Fibroblast of lung (primary cell): ENCODE measurements around the gene CPN1. TPM values are rescaled to one million over a fixed set of nuclear protein-coding genes. Genes with fewer than 3 reads are reported as not detected.
"Not testable (repeated sequence)": the region's sequence is repeated elsewhere in the genome, so short reads cannot be mapped to it uniquely, and the experiment has no call there.

Experiments
- DNase-seq, 2 donors: peaks; one replicate each; pipeline versions ENCODE4 v3.0.0 to v3.0.0-alpha.2; 2010; ENCODE audit warnings: low read depth in 2 of 2
- H2AFZ ChIP-seq: 2 replicates; pipeline ENCODE4 v1.5.1; 2012; ENCODE audit warnings: low read length, control low read depth, inconsistent platforms
- H3K27ac ChIP-seq: 2 replicates; pipeline ENCODE4 v1.5.1; 2011; ENCODE audit warnings: low read length, control low read depth; ENCODE audit not compliant: insufficient read depth
- H3K27me3 ChIP-seq: 2 replicates; pipeline ENCODE4 v1.5.1; 2011; ENCODE audit warnings: mild to moderate bottlenecking, low read length; ENCODE audit not compliant: control insufficient read depth, insufficient read depth
- H3K36me3 ChIP-seq: 2 replicates; pipeline ENCODE4 v1.5.1; 2011; ENCODE audit warnings: low read length; ENCODE audit not compliant: control insufficient read depth, insufficient read depth
- H3K4me1 ChIP-seq: 2 replicates; pipeline ENCODE4 v1.5.1; 2011; ENCODE audit warnings: low read length; ENCODE audit not compliant: control insufficient read depth, insufficient read depth; ENCODE audit errors: extremely low read depth
- H3K4me2 ChIP-seq: 2 replicates; pipeline ENCODE4 v1.5.1; 2011; ENCODE audit warnings: low read length, control low read depth; ENCODE audit not compliant: insufficient read depth; ENCODE audit errors: extremely low read depth
- H3K4me3 ChIP-seq, 4 experiments: fragments of 200-600 bp in 1 of 4; sonication (generic) in 1 of 4; replicated peaks in 1 of 4; 2 replicates each; pipeline ENCODE4 v1.5.1; 2011 to 2016; ENCODE audit warnings: low read length in 4 of 4, low read depth in 3 of 4, mild to moderate bottlenecking in 3 of 4, control low read depth in 2 of 4, inconsistent platforms in 1 of 4, mixed read lengths in 1 of 4; ENCODE audit not compliant: insufficient read depth in 1 of 4; ENCODE audit errors: control extremely low read depth in 1 of 4
- H3K79me2 ChIP-seq: 2 replicates; pipeline ENCODE4 v1.5.1; 2012; ENCODE audit warnings: mild to moderate bottlenecking, low read length, inconsistent platforms; ENCODE audit not compliant: control insufficient read depth, insufficient read depth
- H3K9ac ChIP-seq: 2 replicates; pipeline ENCODE4 v1.5.1; 2011; ENCODE audit warnings: mild to moderate bottlenecking, low read length, control low read depth; ENCODE audit not compliant: insufficient read depth
- H3K9me3 ChIP-seq: 2 replicates; pipeline ENCODE4 v1.5.1; 2012; ENCODE audit warnings: low read depth, low read length; ENCODE audit not compliant: control insufficient read depth, insufficient read depth
- H4K20me1 ChIP-seq: 2 replicates; pipeline ENCODE4 v1.5.1; 2011; ENCODE audit warnings: low read length; ENCODE audit not compliant: control insufficient read depth, insufficient read depth; ENCODE audit errors: extremely low read depth
- EZH2 ChIP-seq: IDR thresholded peaks from 2 replicates; pipeline ENCODE4 v1.5.1; 2012; ENCODE audit warnings: low read length, control low read depth, mild to moderate bottlenecking; ENCODE audit errors: missing control alignments
- polyA plus RNA-seq, 2 donors: library from polyadenylated mRNA; depleted of rRNA in 1 of 2; stranded (reverse) in 1 of 2; unstranded in 1 of 2; fragments of >200 nt; gene quantifications; 2 replicates each; pipeline ENCODE4 v1.2.1, GENCODE V29; 2011 to 2012; ENCODE audit warnings: missing spikeins in 1 of 2
- total RNA-seq: library from RNA; depleted of rRNA; stranded (reverse); fragments of >200 nt; gene quantifications from 2 replicates; pipeline ENCODE4 v1.2.1, GENCODE V29; 2014
- TF ChIP-seq, protein P1 (sequence below), 2 donors: IDR thresholded peaks in 1 of 2; conservative IDR thresholded peaks in 1 of 2; 1 replicate in 1 of 2; 2 replicates in 1 of 2; pipeline ENCODE4 v1.5.1; 2011 to 2012; ENCODE audit warnings: low read length in 2 of 2, control low read depth in 1 of 2, inconsistent platforms in 1 of 2, low read depth in 1 of 2, mild to moderate bottlenecking in 1 of 2

The CPN1 gene
- total and polyA plus RNA-seq, 2 donors (not counting 1 experiment from before 2014, with no cell fraction given) = not detected

DNA sequence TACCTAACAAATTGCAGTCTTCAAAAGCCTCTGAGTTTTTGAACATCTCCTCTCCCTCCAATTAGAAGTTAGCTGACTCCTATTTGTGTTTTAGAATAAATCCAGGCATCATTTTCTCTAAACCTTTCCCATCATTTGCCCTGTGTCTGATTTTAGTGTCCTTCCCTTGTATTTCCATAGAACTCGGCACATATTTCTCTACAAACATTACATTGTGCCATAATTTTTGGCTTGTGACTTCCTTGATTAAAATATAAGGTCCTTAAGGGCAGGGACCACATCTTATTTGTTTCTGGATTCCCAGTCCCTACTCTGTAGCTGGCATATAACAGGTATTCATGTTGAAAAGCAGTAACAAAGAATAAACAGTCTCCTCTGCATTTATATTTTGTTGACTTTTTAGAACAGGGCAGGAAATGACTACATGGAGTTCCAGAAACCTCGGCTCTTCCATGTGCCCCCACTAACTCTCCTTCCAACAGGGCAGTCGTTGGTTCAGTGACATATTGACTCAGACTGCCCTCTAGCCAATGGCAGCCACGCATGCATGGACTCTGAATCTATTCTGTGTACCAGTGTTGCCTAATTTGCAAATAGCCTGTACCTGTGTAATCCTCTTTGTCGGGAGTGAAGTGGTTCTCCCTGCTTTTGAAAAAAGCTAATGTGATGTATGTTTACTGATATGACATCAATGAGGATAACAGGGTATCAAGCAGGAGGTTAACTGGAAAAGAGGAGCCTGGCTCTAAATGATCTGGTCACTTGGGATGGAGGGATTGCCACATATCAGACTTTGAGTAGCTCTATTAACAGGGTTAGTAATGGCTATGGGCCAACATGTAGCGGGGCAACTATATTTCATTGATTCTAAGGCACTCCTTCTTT lies 19.8 kb upstream of the CPN1 start:
- TF ChIP-seq EZH2 = no peak
- TF ChIP-seq, protein P1, sequence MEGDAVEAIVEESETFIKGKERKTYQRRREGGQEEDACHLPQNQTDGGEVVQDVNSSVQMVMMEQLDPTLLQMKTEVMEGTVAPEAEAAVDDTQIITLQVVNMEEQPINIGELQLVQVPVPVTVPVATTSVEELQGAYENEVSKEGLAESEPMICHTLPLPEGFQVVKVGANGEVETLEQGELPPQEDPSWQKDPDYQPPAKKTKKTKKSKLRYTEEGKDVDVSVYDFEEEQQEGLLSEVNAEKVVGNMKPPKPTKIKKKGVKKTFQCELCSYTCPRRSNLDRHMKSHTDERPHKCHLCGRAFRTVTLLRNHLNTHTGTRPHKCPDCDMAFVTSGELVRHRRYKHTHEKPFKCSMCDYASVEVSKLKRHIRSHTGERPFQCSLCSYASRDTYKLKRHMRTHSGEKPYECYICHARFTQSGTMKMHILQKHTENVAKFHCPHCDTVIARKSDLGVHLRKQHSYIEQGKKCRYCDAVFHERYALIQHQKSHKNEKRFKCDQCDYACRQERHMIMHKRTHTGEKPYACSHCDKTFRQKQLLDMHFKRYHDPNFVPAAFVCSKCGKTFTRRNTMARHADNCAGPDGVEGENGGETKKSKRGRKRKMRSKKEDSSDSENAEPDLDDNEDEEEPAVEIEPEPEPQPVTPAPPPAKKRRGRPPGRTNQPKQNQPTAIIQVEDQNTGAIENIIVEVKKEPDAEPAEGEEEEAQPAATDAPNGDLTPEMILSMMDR (conservative IDR thresholded peaks at IDR 0.05 in 1 of 2, IDR thresholded peaks at IDR 0.05 in 1 of 2; ENCODE audit: low read depth in 1 of 2, low read length in 2 of 2) = no peak
- Histone ChIP-seq H3K4me3 (no peak overlapping the region), H4K20me1 (no peaks in the 10 kb centered on the region), H2AFZ (no peak overlapping the region), H3K9ac (no peak overlapping the region), H3K79me2 (no peaks in the 10 kb centered on the region), H3K27me3 (no peaks in the 10 kb centered on the region), H3K4me2 (no peak overlapping the region), H3K9me3 (no peaks in the 10 kb centered on the region), H3K4me1 (no peaks in the 10 kb centered on the region), H3K36me3 (no peaks in the 10 kb centered on the region), H3K27ac (no peak overlapping the region)
- peak in 1 of 2 donors; percentile 4 for DNase-seq

DNA sequence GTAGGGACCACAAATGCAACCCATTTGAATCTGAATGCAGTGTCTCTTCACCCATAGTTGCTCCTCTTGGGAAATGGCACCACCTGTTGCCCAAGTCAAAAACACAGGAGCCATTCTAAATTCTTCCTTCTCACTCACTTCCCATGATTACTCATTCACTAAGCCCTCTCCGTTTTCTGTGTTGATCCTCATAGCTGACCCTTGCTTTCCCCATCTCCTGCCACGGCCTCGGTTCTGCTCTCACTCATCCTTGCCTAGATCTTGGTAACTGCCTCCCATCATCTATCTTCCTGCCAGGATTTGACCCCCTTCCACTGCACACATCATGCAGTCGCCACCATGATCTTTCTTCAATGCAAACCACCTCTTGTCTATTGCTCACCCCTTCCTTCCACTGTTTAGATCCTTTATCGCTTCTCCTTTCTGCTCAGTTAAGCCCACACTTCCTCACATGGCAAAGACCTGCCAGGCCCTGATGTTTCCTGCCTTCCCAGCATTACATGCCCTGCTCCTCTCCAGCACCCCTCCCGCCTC lies 19.0 kb upstream of the CPN1 start:
- Histone ChIP-seq H3K27me3 (no peaks in the 10 kb centered on the region), H3K4me3 (no peak overlapping the region), H3K9me3 (no peaks in the 10 kb centered on the region), H3K4me1 (no peaks in the 10 kb centered on the region), H3K27ac (no peak overlapping the region), H3K4me2 (no peak overlapping the region), H3K9ac (no peak overlapping the region), H4K20me1 (no peaks in the 10 kb centered on the region), H2AFZ (no peak overlapping the region), H3K36me3 (no peaks in the 10 kb centered on the region), H3K79me2 (no peaks in the 10 kb centered on the region)
- TF ChIP-seq, protein P1 (conservative IDR thresholded peaks at IDR 0.05 in 1 of 2, IDR thresholded peaks at IDR 0.05 in 1 of 2; ENCODE audit: low read depth in 1 of 2, low read length in 2 of 2) = peak in 1 of 2 donors; percentile 18
- no peak for TF ChIP-seq EZH2
- DNase-seq = peak; percentile 7 to 9

DNA sequence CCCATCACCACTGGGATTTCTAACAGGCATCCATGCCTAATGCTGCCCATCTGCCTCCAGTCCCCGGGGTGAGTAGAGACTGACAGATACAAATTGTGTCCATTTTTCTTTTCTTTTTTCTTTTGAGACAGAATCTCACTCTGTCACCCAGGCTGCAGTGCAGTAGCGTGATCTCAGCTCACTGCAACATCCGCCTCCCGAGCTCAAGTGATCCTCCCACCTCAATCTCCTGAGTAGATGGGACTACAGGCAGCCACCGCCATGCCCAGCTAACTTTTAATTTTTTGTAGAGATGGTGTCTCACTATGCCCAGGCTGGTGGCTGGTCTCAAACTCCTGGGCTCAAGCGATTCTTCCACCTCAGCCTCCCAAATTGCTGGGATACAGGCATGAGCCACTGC lies 7.6 kb upstream of the CPN1 start:
- Histone ChIP-seq H3K27me3 (no peaks in the 10 kb centered on the region), H3K9me3 (no peaks in the 10 kb centered on the region), H3K4me3 (no peak overlapping the region), H3K36me3 (no peaks in the 10 kb centered on the region), H4K20me1 (no peaks in the 10 kb centered on the region), H3K4me2 (no peak overlapping the region), H3K4me1 (no peaks in the 10 kb centered on the region), H2AFZ (no peak overlapping the region), H3K79me2 (no peaks in the 10 kb centered on the region), H3K27ac (no peak overlapping the region), H3K9ac (no peak overlapping the region)
- no peak for TF ChIP-seq EZH2
- TF ChIP-seq, protein P1 (conservative IDR thresholded peaks at IDR 0.05 in 1 of 2, IDR thresholded peaks at IDR 0.05 in 1 of 2; ENCODE audit: low read depth in 1 of 2, low read length in 2 of 2) = no peak
- no peak for DNase-seq

DNA sequence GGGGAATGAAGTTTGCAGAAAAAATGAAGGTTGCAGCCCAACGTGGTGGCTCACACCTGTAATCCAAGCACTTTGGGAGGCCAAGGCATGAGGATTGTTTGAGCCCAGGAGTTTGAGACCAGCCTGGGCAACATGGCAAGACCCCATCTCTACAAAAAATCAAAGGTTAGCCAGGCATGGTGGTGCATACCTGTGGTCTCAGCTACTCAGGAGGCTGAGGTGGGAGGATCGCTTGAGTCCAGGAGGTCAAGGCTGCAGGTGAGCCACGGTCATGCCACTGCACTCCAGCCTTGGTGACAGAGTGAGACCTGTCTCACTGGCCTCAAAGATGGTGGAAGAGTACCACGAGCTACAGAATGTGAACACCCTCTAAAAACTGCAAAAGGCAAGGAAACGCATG lies 5.0 kb upstream of the CPN1 start:
- not testable (repeated sequence) for H3K4me1 ChIP-seq, H3K4me3 ChIP-seq, H3K9me3 ChIP-seq, H3K36me3 ChIP-seq, H3K9ac ChIP-seq, DNase-seq, H4K20me1 ChIP-seq, H3K27ac ChIP-seq, H3K4me2 ChIP-seq, H3K27me3 ChIP-seq, H3K79me2 ChIP-seq, H2AFZ ChIP-seq
